Endothelial cell (in vitro differentiated cells): ENCODE data around the gene ST14. TPM values are rescaled to one million over a fixed set of nuclear protein-coding genes. Genes with fewer than 3 reads are reported as not detected.

Source experiments
- DNase-seq: peaks from one replicate; pipeline ENCODE4 v3.0.0; 2021; ENCODE audit warnings: low spot score
- H3K27ac Mint-ChIP-seq: one replicate; pipeline ENCODE4 v1.8.0; 2021; ENCODE audit warnings: mixed read lengths, inconsistent platforms; ENCODE audit not compliant: unreplicated experiment
- H3K27me3 Mint-ChIP-seq: one replicate; pipeline ENCODE4 v1.8.0; 2021; ENCODE audit warnings: mild to moderate bottlenecking, moderate library complexity, mixed read lengths, inconsistent platforms; ENCODE audit not compliant: unreplicated experiment
- H3K36me3 Mint-ChIP-seq: one replicate; pipeline ENCODE4 v1.8.0; 2021; ENCODE audit warnings: mild to moderate bottlenecking, low read depth, mixed read lengths, inconsistent platforms; ENCODE audit not compliant: unreplicated experiment
- H3K4me1 Mint-ChIP-seq: one replicate; pipeline ENCODE4 v1.8.0; 2021; ENCODE audit warnings: mild to moderate bottlenecking, mixed read lengths, inconsistent platforms; ENCODE audit not compliant: unreplicated experiment
- H3K4me3 Mint-ChIP-seq: one replicate; pipeline ENCODE4 v1.8.0; 2021; ENCODE audit warnings: mild to moderate bottlenecking, mixed read lengths, inconsistent platforms; ENCODE audit not compliant: unreplicated experiment
- H3K9me3 Mint-ChIP-seq: one replicate; pipeline ENCODE4 v1.8.0; 2021; ENCODE audit warnings: mixed read lengths, inconsistent platforms; ENCODE audit not compliant: unreplicated experiment
- total RNA-seq: library from RNA; stranded (reverse); fragmentation: NEBNext Ultra II Directional; extraction: Animal tissue kit (Norgen Biotek cat#: 25700); gene quantifications from one replicate; pipeline ENCODE4 v1.2.1, GENCODE V29; 2021; ENCODE audit not compliant: unreplicated experiment
- TF ChIP-seq, protein P1 (sequence below): fragments of 200-600 bp; sonication (generic); IDR thresholded peaks from one replicate; pipeline ENCODE4 v1.5.0; 2021; ENCODE audit warnings: antibody characterized with exemption; ENCODE audit not compliant: unreplicated experiment

Gene ST14
- total RNA-seq, 1 donor from 2014 or later, result 8.7 TPM

DNA sequence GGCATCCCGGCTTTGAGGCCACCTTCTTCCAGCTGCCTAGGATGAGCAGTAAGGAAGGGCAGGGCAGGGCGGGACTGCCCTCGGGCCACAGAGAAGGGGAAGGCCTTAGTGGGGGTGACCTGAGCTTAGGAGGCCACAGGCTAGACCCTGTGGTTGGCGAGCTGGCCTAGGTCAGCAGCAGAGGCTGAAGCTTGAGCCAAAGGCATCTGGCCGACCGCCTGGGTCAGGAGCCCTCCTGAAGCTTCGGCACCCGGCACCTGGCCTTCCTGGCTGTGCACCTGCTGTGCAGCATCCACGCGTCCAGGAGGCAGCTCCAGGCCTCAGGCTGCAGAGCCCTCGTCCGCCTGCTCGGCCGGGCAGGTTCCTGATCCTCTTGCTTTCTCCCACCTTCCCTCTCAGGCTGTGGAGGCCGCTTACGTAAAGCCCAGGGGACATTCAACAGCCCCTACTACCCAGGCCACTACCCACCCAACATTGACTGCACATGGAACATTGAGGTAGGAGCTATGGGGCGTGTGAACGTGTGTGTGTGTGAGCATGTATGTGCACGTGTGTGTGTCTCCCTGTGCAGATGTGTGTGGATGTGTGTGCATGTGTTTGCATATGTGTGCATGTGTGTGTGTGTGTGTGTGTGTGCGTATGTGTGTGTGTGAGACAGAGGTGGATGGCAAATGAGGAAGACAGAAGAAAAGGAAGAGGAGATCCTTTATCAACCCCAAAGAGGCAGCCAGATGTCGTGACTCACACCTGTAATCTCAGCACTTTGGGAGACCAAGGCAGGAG lies 34.9 kb downstream of the ST14 start:
- Mint-ChIP-seq H3K9me3 (no peaks in the 10 kb centered on the region), H3K4me3 (no peak overlapping the region), H3K27me3 (no peaks in the 10 kb centered on the region), H3K36me3 (peaks cover 8% of the 10 kb centered on the region), H3K27ac (no peak overlapping the region), H3K4me1 (no peaks in the 10 kb centered on the region)
- no peak for DNase-seq
- TF ChIP-seq, protein P1, sequence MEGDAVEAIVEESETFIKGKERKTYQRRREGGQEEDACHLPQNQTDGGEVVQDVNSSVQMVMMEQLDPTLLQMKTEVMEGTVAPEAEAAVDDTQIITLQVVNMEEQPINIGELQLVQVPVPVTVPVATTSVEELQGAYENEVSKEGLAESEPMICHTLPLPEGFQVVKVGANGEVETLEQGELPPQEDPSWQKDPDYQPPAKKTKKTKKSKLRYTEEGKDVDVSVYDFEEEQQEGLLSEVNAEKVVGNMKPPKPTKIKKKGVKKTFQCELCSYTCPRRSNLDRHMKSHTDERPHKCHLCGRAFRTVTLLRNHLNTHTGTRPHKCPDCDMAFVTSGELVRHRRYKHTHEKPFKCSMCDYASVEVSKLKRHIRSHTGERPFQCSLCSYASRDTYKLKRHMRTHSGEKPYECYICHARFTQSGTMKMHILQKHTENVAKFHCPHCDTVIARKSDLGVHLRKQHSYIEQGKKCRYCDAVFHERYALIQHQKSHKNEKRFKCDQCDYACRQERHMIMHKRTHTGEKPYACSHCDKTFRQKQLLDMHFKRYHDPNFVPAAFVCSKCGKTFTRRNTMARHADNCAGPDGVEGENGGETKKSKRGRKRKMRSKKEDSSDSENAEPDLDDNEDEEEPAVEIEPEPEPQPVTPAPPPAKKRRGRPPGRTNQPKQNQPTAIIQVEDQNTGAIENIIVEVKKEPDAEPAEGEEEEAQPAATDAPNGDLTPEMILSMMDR, result no peak

DNA sequence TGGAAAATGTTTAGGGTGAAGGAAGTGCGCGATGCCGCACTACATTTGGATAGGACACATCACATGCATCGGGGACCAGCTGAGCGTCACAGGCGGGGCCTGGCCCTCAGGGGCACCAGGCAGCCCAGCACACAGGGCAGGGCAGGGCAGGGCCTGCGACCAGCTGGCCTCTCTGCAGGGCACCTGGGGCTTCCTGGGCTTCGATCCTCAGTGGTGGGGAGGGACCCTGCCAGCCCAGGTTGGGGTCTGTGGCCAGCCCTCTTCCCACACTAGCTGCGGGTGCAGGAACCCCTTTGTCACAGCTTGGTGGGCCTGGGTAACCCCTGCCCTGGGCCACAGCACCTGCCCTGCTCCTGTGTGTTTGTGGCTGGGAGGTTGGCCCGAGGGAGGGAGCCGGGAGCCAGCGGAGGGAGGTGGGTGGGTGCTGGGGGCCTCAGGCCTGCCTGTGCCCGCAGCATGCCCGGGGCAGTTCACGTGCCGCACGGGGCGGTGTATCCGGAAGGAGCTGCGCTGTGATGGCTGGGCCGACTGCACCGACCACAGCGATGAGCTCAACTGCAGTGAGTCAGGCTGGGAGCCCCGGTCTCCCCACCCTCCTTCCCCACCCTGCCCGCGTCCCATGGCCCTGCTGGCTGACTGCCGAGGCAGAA lies 37.9 kb downstream of the ST14 start:
- no peaks in the 10 kb centered on the region for H3K4me1 Mint-ChIP-seq
- TF ChIP-seq, protein P1, result no peak
- no peaks in the 10 kb centered on the region for H3K27me3 Mint-ChIP-seq
- no peak overlapping the region for H3K4me3 Mint-ChIP-seq
- DNase-seq, result no peak
- H3K27ac Mint-ChIP-seq, result no peak overlapping the region
- peaks cover 18% of the 10 kb centered on the region for H3K36me3 Mint-ChIP-seq
- H3K9me3 Mint-ChIP-seq, result no peaks in the 10 kb centered on the region

DNA sequence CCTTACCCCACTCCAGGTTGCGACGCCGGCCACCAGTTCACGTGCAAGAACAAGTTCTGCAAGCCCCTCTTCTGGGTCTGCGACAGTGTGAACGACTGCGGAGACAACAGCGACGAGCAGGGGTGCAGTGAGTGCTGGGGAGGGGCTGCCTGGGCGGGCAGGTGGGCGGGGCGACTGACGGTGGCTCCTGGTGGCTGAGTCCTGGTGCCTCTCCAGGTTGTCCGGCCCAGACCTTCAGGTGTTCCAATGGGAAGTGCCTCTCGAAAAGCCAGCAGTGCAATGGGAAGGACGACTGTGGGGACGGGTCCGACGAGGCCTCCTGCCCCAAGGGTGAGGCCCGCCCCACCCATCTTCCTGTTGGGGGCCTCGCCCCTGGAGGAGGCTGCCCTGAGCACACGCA lies 38.7 kb downstream of the ST14 start:
- Mint-ChIP-seq H3K36me3 (peaks cover 20% of the 10 kb centered on the region), H3K27me3 (no peaks in the 10 kb centered on the region), H3K27ac (no peak overlapping the region), H3K9me3 (peaks cover 2% of the 10 kb centered on the region), H3K4me1 (no peaks in the 10 kb centered on the region), H3K4me3 (no peak overlapping the region)
- no peak for DNase-seq
- TF ChIP-seq, protein P1, result no peak

DNA sequence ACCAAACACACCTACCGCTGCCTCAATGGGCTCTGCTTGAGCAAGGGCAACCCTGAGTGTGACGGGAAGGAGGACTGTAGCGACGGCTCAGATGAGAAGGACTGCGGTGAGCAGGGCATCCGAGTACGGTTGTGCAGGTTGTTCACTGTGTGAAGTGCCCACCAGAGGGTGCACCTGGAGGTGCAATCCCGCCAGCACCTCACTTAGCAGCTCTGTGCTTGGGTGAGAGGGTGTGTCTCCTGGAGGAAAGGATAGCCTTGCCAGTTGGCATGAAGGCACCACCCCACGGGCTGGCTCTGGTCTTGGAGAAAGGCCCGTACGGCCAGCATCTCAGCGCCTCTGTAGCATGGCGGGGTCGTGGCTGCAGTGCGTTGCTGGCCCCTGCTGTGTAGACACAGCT lies 39.4 kb downstream of the ST14 start:
- DNase-seq, result no peak
- no peaks in the 10 kb centered on the region for H3K4me1 Mint-ChIP-seq
- peaks cover 4% of the 10 kb centered on the region for H3K9me3 Mint-ChIP-seq
- TF ChIP-seq, protein P1, result no peak
- no peak overlapping the region for H3K4me3 Mint-ChIP-seq
- no peak overlapping the region for H3K27ac Mint-ChIP-seq
- peaks cover 22% of the 10 kb centered on the region for H3K36me3 Mint-ChIP-seq
- H3K27me3 Mint-ChIP-seq, result no peaks in the 10 kb centered on the region

DNA sequence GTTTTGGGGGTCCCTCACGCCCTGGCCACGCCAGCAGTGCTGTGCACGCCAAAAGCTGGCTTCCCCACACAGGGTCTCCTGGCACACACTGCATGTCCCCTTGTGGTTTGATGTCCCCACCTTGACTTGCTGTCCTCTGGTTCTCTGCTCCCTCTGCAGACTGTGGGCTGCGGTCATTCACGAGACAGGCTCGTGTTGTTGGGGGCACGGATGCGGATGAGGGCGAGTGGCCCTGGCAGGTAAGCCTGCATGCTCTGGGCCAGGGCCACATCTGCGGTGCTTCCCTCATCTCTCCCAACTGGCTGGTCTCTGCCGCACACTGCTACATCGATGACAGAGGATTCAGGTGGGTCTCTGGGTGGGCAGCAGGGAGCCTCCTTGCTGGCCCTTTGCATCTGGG lies 40.2 kb downstream of the ST14 start:
- Mint-ChIP-seq H3K4me1 (no peaks in the 10 kb centered on the region), H3K36me3 (peaks cover 19% of the 10 kb centered on the region), H3K27ac (no peak overlapping the region), H3K27me3 (peaks cover under 1% of the 10 kb centered on the region), H3K4me3 (no peak overlapping the region), H3K9me3 (peaks cover 4% of the 10 kb centered on the region)
- TF ChIP-seq, protein P1, result no peak
- DNase-seq, result no peak
